SKM-1 treated with dmso at 0.1 percent for 144 hours (cell line): ENCODE measurements around the gene COA7.
A peak's percentile ranks its signal among the peaks of the same experiment; 100 is the strongest.
"Not testable (repeated sequence)": the region's sequence is repeated elsewhere in the genome, so short reads cannot be mapped to it uniquely, and the experiment has no call there.

Experiments
- DNase-seq: peaks from one replicate; lab custom pipeline; 2025; ENCODE audit not compliant: unreplicated experiment; lab: John Stamatoyannopoulos, UW

COA7 gene

GRCh38 chr1:52697795-52698674 is at the start of gene COA7:
TSS of gene COA7 (minus strand) at chr1:52698347. CDS start at chr1:52698326, 21 bp downstream.
- peak; percentile 67 for DNase-seq

DNA sequence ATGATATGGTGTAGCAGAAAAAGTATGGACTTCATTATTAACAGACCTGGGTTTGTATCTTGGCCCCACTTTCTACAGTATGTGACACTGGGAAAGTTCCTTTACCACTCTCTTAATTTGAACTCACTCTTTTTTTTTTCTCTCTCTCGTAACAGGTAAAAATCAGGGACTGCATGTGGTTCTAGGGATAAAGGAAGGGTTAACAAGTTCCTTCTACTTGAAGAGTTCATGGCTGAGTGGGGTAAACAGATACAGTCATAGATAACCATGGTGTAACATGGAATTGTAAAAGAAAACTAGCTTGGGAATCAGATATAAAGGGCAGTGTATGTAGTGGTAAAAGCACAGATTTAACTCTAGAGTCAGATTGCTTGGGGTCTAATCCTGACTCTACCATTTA is 49.3 kb upstream of the COA7 start:
- DNase-seq: no peak

DNA sequence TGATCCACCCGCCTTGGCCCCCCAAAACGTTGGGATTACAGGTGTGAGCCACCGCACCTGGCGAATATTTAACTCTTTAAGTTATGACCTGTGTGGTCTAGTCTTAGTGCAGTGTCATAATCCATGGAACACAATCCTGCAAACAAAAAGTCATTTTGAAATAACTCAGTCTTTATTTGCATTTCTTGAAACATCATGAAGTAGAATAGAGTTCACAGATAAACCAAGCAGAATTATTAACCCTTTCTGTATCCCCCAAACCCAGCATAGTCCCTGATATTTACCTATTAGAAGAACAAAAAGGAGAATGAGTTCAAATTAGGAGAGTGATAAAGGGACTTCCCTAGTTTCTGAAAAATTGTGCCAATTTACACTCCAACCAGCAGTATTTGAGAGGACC is 48.0 kb upstream of the COA7 start:
- no peak for DNase-seq

- no peak for DNase-seq
These were observed 43.1 kb upstream of the COA7 start for GRCh38 chr1:52741259-52741658.

DNA sequence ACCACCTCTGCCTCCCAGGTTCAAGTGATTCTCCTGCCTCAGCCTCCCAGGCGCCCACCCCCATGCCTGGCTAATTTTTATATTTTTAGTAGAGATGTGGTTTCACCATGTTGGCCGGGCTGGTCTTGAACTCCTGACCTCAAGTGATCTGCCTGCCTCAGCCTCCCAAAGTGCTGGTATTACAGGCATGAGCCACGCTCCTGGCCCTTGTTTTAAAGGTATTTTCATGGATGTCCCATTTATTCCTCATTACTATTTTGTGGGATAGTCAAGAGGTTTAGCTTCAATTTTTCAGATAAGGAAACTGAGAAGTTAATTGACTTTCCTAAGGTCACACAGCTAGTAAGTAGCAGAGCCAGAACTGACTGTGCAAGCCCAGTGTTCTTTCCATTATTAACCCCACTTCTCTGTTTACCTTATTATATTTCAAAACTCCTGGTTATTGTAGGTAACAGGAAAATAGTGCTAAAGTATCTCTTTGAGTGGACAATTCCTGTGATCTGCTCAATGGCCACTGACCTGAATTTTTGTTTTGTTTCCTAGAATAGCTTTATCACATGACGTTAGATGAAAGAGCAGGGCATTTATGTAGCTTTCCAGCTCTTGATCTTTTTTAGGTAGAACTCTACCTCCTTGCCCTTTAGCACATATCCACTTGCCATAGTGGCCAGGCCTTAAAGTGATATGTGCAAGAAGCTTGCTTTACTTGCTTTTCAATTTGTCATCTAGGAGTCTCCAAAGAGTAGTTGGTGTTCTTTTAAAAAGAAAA is 41.7 kb upstream of the COA7 start:
- DNase-seq: no peak

DNA sequence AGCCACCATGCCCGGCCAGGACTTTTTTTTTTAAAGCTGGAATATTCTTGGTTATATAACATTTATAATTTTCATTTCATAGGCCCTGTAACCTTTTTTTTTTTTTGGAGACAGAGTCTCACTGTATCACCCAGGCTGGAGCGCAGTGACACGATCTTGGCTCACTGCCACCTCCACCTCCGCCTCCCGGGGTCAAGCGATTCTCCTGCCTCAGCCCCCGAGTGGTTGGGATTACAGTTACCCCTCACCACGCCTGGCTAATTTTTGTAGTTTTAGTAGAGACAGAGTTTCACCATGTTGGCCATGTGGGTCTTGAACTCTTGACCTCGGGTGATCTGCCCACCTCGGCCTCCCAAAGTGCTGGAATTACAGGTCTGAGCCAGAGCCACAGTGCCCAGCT is 40.7 kb upstream of the COA7 start:
- no peak for DNase-seq

- DNase-seq: no peak
These were observed 40.0 kb upstream of the COA7 start for GRCh38 chr1:52738148-52738547.

GRCh38 chr1:52735371-52735770 is 37.2 kb upstream of the COA7 start:
- DNase-seq: not testable (repeated sequence)

- DNase-seq: no peak
These were observed 35.2 kb upstream of the COA7 start for GRCh38 chr1:52733368-52733767.

GRCh38 chr1:52727956-52728656 is 30.0 kb upstream of the COA7 start:
- DNase-seq: no peak

DNA sequence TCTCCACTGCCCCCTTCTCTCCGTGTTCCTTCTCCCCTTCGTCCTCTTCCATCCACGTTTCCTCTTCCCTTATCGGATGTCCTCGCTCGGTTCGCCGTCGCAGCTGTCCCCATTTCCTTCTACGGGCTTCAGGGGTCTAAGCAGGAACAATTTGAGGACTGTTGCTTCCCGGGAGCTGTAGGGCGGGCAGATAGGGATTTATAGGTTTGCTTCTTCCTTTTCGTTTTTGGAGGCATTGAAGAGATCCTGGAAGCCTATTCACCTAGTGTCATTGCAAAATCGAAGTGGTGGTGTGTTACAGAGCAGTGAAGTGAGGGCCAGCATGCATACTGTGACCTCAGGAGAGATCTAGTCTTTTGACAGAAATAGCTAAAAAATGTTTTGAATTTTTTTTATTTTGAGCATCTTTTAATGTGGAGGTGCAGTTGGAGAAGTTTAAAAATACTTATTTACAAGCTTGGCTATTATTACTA is 29.0 kb upstream of the COA7 start:
- DNase-seq: no peak

DNA sequence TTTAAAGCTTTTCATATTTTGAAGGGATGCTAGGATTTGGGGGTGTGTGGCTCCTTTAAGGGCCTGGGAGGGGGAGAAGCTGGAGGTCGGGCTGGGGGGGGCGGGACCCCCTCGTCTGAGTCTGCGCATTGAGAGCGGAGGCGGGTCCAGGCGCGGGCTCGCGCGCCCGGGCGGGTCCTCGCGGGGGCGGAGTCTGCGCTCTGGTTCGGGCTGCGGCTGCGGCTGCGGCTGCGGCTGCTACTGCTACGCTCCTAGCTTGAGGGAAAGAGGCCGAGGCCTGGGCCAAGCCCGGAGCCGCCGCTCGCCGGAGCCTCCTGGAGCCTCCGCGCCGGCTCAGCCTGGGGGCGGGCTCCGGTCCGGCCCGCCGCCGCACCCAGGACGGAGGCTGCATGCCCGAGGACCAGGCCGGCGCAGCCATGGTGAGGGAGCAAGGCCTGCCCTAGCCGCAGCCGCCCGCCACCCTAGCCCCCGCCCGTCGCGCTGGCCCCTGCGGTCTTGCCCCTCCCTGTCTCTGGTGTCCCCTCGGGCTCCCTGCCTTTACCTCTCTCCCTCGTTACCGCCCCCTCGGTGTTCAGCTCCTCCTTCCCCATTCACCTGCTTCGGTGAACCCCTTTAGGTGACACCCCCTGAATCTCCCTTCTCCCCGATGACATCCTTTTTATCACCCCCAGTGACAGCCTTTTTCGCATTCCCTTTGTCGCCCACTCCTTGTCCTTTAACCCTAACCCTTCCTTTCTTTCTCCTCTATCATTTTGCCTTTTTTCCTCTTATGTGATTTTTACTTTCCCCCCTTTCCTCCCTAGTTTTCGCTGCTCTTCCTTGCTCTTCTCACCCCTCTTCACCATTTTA is 28.3 kb upstream of the COA7 start, which contains the start of gene ZYG11B:
ZYG11B (plus strand) TSS at position 189 of the 849 bp plus-strand sequence; CDS start at position 390, 201 bp downstream.
- peak; percentile 79 for DNase-seq

DNA sequence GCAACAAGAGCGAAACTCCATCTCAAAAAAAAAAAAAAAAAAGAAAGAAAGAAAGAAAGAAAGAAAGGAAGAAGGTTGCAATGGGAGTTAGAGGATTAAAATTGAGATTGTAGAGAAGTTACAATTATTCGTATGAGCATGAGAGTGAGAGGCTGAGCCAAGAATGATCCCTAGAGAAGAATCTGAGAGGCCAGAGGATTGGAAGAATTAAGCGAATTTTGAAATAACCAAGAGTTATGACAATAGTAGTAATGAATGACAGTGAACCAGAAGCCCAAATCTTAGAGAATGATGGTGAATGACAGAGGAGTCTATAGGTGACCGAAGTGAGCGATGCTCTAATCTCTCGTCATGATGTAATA is 27.7 kb upstream of the COA7 start:
- DNase-seq: no peak

GRCh38 chr1:52723260-52723659 is 25.1 kb upstream of the COA7 start:
- DNase-seq: no peak

DNA sequence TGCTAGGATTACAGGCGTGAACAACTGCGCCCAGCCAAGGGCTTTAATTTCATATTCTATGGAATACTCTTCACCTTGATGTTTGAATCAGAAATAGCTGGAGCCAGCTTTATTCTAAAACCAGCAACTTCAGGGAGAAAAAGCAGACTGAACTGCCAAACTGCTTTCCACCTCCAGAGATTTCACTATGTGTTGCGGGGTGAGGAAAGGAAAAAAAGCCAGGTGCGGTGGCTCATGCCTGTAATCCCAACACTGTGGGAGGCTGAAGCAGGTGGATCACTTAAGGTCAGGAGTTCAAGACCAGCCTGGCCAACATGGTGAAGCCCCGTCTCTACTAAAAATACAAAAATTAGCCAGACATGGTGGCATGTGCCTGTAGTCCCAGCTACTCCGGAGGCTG is 17.1 kb upstream of the COA7 start:
- DNase-seq: not testable (repeated sequence)

GRCh38 chr1:52713590-52713989 is 15.4 kb upstream of the COA7 start:
- no peak for DNase-seq

DNA sequence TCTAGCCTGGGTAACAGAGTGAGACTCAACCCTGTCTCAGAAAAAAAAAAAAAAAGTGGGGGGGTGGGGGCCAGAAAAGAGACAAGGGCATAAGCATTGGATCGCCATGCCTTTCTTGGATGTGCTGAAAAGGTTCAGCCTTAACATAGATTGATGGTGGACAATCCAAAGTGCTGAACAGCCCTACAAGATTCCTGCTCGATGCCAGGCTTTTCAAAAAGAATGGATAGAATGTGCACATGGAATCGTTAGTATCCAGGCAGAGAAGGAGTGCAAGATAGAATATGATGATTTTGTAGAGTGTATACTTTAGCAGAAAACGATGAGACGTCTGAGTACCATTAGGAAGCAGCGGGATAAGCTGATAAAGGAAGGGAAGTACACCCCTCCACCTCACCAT is 10.9 kb upstream of the COA7 start:
- no peak for DNase-seq

DNA sequence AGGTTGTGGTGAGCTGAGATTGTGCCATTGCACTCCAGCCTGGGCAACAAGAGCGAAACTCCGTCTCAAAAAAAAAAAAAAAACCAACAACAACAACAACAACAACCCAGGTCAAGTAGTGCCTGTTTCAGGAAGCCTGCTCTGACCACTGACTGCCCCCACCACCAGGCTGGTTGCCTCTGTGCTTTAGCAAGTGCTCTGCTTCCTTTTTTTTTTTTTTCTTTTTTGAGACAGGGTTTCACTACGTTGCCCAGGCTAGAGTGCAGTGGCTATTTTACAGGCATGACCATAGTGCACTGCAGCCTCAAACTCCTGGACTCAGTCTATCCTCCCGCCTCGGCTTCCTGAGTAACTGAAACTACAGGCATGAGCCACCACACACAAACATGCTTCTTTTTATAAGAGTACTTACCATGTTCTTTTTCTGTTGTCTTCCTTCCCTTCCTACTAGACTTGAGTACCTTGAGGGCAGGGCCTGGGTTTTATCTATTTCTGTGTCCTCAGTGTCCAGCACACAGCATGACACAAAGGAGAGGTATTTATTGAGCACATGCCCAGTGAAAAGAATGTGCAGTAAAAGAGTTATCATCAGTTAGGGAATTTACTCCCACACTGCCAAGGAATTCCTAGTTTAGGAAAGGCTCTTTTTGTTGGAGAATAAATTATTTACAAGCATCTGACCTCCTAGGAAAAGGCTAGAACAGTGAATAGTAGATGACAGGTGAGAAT is 9.9 kb upstream of the COA7 start:
- DNase-seq: peak; percentile 49

GRCh38 chr1:52706941-52707926 is 9.1 kb upstream of the COA7 start:
- DNase-seq: peak; percentile 18
